Fibroblast of lung (primary cell): Measurements from ENCODE around the gene DNALI1. TPM values are rescaled to one million over a fixed set of nuclear protein-coding genes. Genes with fewer than 3 reads are reported as not detected.
A peak's percentile ranks its signal among the peaks of the same experiment; 100 is the strongest.
"Not testable (repeated sequence)": the region's sequence is repeated elsewhere in the genome, so short reads cannot be mapped to it uniquely, and the experiment has no call there.

ENCODE experiments used
- DNase-seq, 2 donors: peaks; one replicate each; pipeline versions ENCODE4 v3.0.0 to v3.0.0-alpha.2; 2010; ENCODE audit warnings: low read depth in 2 of 2
- H2AFZ ChIP-seq: 2 replicates; pipeline ENCODE4 v1.5.1; 2012; ENCODE audit warnings: low read length, control low read depth, inconsistent platforms
- H3K27ac ChIP-seq: 2 replicates; pipeline ENCODE4 v1.5.1; 2011; ENCODE audit warnings: low read length, control low read depth; ENCODE audit not compliant: insufficient read depth
- H3K27me3 ChIP-seq: 2 replicates; pipeline ENCODE4 v1.5.1; 2011; ENCODE audit warnings: mild to moderate bottlenecking, low read length; ENCODE audit not compliant: control insufficient read depth, insufficient read depth
- H3K36me3 ChIP-seq: 2 replicates; pipeline ENCODE4 v1.5.1; 2011; ENCODE audit warnings: low read length; ENCODE audit not compliant: control insufficient read depth, insufficient read depth
- H3K4me1 ChIP-seq: 2 replicates; pipeline ENCODE4 v1.5.1; 2011; ENCODE audit warnings: low read length; ENCODE audit not compliant: control insufficient read depth, insufficient read depth; ENCODE audit errors: extremely low read depth
- H3K4me2 ChIP-seq: 2 replicates; pipeline ENCODE4 v1.5.1; 2011; ENCODE audit warnings: low read length, control low read depth; ENCODE audit not compliant: insufficient read depth; ENCODE audit errors: extremely low read depth
- H3K4me3 ChIP-seq, 4 experiments: fragments of 200-600 bp in 1 of 4; sonication (generic) in 1 of 4; replicated peaks in 1 of 4; 2 replicates each; pipeline ENCODE4 v1.5.1; 2011 to 2016; ENCODE audit warnings: low read length in 4 of 4, low read depth in 3 of 4, mild to moderate bottlenecking in 3 of 4, control low read depth in 2 of 4, inconsistent platforms in 1 of 4, mixed read lengths in 1 of 4; ENCODE audit not compliant: insufficient read depth in 1 of 4; ENCODE audit errors: control extremely low read depth in 1 of 4
- H3K79me2 ChIP-seq: 2 replicates; pipeline ENCODE4 v1.5.1; 2012; ENCODE audit warnings: mild to moderate bottlenecking, low read length, inconsistent platforms; ENCODE audit not compliant: control insufficient read depth, insufficient read depth
- H3K9ac ChIP-seq: 2 replicates; pipeline ENCODE4 v1.5.1; 2011; ENCODE audit warnings: mild to moderate bottlenecking, low read length, control low read depth; ENCODE audit not compliant: insufficient read depth
- H3K9me3 ChIP-seq: 2 replicates; pipeline ENCODE4 v1.5.1; 2012; ENCODE audit warnings: low read depth, low read length; ENCODE audit not compliant: control insufficient read depth, insufficient read depth
- H4K20me1 ChIP-seq: 2 replicates; pipeline ENCODE4 v1.5.1; 2011; ENCODE audit warnings: low read length; ENCODE audit not compliant: control insufficient read depth, insufficient read depth; ENCODE audit errors: extremely low read depth
- EZH2 ChIP-seq: IDR thresholded peaks from 2 replicates; pipeline ENCODE4 v1.5.1; 2012; ENCODE audit warnings: low read length, control low read depth, mild to moderate bottlenecking; ENCODE audit errors: missing control alignments
- polyA plus RNA-seq, 2 donors: library from polyadenylated mRNA; depleted of rRNA in 1 of 2; stranded (reverse) in 1 of 2; unstranded in 1 of 2; fragments of >200 nt; gene quantifications; 2 replicates each; pipeline ENCODE4 v1.2.1, GENCODE V29; 2011 to 2012; ENCODE audit warnings: missing spikeins in 1 of 2
- total RNA-seq: library from RNA; depleted of rRNA; stranded (reverse); fragments of >200 nt; gene quantifications from 2 replicates; pipeline ENCODE4 v1.2.1, GENCODE V29; 2014
- TF ChIP-seq, protein P1 (sequence below), 2 donors: IDR thresholded peaks in 1 of 2; conservative IDR thresholded peaks in 1 of 2; 1 replicate in 1 of 2; 2 replicates in 1 of 2; pipeline ENCODE4 v1.5.1; 2011 to 2012; ENCODE audit warnings: low read length in 2 of 2, control low read depth in 1 of 2, inconsistent platforms in 1 of 2, low read depth in 1 of 2, mild to moderate bottlenecking in 1 of 2

The DNALI1 gene
- total and polyA plus RNA-seq, 2 donors (not counting 1 experiment from before 2014, with no cell fraction given) = 5.0 to 8.3 TPM

DNA sequence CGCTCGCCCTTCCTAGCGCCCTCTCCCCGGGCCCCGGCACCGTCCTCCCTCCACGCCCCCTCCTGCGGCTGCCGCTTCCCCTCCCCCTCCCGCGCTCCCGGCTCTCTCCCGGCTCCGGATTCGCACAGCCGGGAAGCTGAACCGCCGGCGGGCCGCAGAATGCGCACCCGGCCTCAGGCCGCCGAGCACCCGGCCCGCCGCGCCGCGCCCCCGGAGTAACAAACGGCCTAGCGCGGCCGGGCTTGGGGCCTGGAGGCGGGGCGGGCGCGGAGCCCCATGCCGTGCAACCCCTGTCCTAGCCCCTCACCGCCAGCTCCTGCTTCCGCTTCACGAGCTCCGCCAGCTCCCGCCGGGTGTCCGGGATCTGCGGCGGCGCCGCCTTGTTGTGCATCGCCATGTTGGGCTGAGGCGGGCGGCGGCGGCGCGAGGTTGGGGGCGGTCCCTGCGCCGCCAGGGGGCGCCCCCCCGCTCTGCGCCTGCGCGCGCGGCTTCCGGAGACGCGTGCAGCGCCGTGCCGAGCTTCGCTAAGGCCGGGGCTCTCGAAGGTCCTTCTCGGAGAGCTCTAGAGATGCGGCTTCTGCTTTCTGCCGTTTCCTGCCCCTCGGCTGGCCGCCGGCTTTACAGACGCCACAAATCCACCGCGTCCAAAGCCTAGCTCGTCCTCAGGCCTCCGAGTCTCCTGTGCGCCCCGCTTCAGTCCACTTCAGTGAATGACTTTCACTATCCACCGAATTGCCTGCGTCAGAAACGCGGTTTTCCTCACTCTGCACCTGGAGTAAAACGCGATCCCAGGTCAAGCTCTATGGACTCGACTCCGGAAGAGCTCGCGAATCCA is 42.2 kb upstream of the DNALI1 start, which contains the start of gene MEAF6:
Gene MEAF6, minus strand, starts transcription at position 417 of the 835 bp plus-strand sequence. Its CDS starts 20 bp downstream, at position 397.
- Histone ChIP-seq H3K4me2 (peak within 1 kb of the TSS; percentile 99), H3K79me2 (peaks cover 15% of the 10 kb centered on the region), H3K27ac (peak within 1 kb of the TSS; percentile 96), H4K20me1 (no peaks in the 10 kb centered on the region), H3K4me1 (no peaks in the 10 kb centered on the region), H2AFZ (peak within 1 kb of the TSS; percentile 92), H3K9ac (peak within 1 kb of the TSS; percentile 84), H3K27me3 (no peaks in the 10 kb centered on the region), H3K36me3 (no peaks in the 10 kb centered on the region), H3K4me3 (peak within 1 kb of the TSS; percentile 83 to 90 (median 85)), H3K9me3 (no peaks in the 10 kb centered on the region)
- DNase-seq = peak; percentile 72 to 80
- TF ChIP-seq EZH2 = no peak
- TF ChIP-seq, protein P1, sequence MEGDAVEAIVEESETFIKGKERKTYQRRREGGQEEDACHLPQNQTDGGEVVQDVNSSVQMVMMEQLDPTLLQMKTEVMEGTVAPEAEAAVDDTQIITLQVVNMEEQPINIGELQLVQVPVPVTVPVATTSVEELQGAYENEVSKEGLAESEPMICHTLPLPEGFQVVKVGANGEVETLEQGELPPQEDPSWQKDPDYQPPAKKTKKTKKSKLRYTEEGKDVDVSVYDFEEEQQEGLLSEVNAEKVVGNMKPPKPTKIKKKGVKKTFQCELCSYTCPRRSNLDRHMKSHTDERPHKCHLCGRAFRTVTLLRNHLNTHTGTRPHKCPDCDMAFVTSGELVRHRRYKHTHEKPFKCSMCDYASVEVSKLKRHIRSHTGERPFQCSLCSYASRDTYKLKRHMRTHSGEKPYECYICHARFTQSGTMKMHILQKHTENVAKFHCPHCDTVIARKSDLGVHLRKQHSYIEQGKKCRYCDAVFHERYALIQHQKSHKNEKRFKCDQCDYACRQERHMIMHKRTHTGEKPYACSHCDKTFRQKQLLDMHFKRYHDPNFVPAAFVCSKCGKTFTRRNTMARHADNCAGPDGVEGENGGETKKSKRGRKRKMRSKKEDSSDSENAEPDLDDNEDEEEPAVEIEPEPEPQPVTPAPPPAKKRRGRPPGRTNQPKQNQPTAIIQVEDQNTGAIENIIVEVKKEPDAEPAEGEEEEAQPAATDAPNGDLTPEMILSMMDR (conservative IDR thresholded peaks at IDR 0.05 in 1 of 2, IDR thresholded peaks at IDR 0.05 in 1 of 2; ENCODE audit: low read depth in 1 of 2, low read length in 2 of 2) = peak in 1 of 2 donors; percentile 15

DNA sequence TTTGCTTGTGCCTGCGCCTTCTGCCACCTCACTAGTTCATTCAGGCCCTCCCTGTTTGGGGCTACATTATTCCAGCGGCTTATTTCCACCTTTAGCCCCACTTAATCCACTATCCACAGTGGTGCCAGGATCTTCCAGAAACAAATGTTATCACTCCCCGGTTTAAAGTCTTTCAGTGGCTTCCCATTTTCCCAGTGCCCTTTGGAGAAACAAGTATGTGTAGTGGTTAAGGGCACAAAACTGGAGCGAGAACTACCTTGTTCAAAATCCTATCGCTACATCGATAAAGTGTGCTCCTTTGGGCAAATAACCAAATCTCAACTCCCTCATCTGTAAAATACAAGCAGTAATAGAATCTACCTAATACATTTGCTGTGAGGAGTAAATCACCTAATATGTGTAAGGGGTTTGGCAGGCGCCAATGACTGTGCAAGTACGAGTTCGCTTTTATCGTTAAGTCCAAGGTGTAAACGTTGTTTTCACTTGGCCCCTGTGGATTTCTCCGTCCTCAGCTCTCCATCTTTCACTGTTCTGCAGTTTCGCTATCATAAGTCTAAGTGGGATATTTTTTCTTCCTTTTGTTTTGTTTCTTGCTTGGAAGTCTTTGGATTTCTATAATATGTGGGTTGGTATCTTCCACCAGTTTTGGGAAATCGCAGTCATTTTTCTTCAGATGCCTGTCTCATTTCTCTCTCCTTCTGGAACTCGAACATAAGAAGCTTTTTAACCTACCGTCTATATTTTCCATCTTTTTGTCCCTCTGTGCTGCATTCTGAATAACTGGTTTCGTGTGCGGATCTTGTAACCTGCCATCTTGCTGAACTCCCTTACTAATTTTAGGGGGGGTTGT is 41.3 kb upstream of the DNALI1 start:
- Histone ChIP-seq H4K20me1 (no peaks in the 10 kb centered on the region), H3K27me3 (no peaks in the 10 kb centered on the region), H3K4me2 (peak overlapping the region; percentile 99), H3K79me2 (peaks cover 15% of the 10 kb centered on the region), H2AFZ (peak overlapping the region; percentile 92), H3K4me3 (peak overlapping the region; percentile 73 to 90 (median 82)), H3K4me1 (no peaks in the 10 kb centered on the region), H3K9me3 (no peaks in the 10 kb centered on the region), H3K9ac (peak overlapping the region; percentile 84), H3K27ac (peak overlapping the region; percentile 96), H3K36me3 (no peaks in the 10 kb centered on the region)
- no peak for TF ChIP-seq EZH2
- TF ChIP-seq, protein P1 (conservative IDR thresholded peaks at IDR 0.05 in 1 of 2, IDR thresholded peaks at IDR 0.05 in 1 of 2; ENCODE audit: low read depth in 1 of 2, low read length in 2 of 2) = no peak
- no peak for DNase-seq

DNA sequence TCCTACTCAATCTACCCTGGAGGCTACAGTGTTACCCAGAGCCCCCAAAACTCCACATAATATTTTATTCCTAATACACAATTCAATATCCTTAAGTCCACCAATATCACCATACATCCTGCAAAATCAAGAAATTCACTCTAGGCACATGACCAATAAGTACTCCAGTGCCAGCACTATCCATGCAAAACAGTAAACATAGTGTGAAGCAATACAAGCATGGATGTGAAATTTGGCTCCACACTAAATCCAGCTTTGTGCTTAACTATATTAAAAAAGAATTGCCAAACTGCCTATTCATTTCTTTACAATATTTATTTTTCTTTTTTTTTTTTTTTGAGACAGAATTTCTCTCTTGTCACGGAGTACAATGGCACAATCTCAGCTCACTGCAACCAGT is 39.2 kb upstream of the DNALI1 start:
- Histone ChIP-seq H3K4me2 (no peak overlapping the region), H3K4me1 (no peaks in the 10 kb centered on the region), H3K9ac (no peak overlapping the region), H4K20me1 (no peaks in the 10 kb centered on the region), H3K27me3 (no peaks in the 10 kb centered on the region), H3K27ac (no peak overlapping the region), H3K9me3 (no peaks in the 10 kb centered on the region), H3K4me3 (no peak overlapping the region), H3K36me3 (no peaks in the 10 kb centered on the region), H3K79me2 (peaks cover 12% of the 10 kb centered on the region), H2AFZ (no peak overlapping the region)
- TF ChIP-seq, protein P1 (conservative IDR thresholded peaks at IDR 0.05 in 1 of 2, IDR thresholded peaks at IDR 0.05 in 1 of 2; ENCODE audit: low read depth in 1 of 2, low read length in 2 of 2) = no peak
- no peak for TF ChIP-seq EZH2
- peak in 1 of 2 donors; percentile 40 for DNase-seq

DNA sequence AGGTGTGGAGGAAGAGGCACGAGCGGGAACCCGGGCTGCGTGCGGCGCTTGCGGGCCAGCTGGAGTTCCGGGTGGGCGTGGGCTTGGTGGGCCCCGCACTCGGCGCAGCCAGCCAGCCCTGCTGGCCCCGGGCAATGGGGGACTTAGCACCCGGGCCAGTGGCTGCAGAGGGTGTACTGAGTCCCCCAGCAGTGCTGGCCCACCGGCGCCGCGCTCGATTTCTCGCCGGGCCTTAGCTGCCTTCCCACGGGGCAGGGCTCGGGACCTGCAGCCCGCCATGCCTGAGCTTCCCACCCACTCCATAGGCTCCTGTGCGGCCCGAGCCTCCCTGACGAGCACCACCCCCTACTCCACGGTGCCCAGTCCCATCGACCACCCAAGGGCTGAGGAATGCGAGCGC is 38.5 kb upstream of the DNALI1 start:
- not testable (repeated sequence) for DNase-seq, H3K9ac ChIP-seq, H3K4me3 ChIP-seq, H3K27ac ChIP-seq, H2AFZ ChIP-seq, H4K20me1 ChIP-seq, H3K9me3 ChIP-seq, H3K36me3 ChIP-seq, H3K27me3 ChIP-seq, H3K4me1 ChIP-seq, H3K79me2 ChIP-seq, H3K4me2 ChIP-seq
